ENCODE data around the gene TCFL5.
A peak's percentile ranks its signal among the peaks of the same experiment; 100 is the strongest.

TCFL5 gene

DNA sequence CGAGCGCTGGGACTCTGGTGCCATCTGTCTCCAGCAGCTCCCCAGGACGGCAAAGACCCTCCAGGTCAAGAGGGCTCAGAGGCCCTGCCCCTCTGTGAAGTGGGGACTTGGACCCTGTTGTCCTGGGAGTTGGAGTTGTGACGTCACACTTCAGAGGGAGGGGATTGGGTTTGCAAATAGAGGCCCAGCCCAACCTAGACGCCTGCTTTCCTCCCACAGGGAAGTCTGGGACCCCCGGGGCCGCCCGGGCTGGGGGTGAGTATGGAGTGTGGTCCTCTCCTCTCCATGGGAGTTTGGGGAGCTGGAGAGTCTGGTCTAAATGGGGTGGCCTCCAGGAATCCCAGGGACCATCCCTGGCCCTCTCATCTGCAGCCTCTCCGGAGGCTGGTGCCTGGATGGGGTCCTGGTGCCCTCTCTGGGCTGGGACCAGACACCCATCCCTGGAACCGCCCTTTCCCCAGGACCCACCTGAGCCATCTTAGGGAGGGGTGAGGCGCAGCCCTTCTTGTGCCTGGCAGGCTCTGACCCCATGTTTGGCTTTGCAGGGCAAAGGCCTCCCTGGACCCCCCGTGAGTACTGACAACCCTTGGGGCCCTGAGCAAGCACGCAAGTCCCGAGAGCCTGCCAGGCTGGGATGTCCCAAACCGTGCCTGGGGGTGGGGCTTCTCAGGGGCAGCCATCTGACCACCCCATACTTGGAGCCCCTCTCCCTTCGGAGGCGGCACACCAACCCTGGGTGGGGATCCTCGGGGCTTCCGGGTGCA is 40.5 kb downstream of the TCFL5 start:
- no peak for DNase-seq

DNA sequence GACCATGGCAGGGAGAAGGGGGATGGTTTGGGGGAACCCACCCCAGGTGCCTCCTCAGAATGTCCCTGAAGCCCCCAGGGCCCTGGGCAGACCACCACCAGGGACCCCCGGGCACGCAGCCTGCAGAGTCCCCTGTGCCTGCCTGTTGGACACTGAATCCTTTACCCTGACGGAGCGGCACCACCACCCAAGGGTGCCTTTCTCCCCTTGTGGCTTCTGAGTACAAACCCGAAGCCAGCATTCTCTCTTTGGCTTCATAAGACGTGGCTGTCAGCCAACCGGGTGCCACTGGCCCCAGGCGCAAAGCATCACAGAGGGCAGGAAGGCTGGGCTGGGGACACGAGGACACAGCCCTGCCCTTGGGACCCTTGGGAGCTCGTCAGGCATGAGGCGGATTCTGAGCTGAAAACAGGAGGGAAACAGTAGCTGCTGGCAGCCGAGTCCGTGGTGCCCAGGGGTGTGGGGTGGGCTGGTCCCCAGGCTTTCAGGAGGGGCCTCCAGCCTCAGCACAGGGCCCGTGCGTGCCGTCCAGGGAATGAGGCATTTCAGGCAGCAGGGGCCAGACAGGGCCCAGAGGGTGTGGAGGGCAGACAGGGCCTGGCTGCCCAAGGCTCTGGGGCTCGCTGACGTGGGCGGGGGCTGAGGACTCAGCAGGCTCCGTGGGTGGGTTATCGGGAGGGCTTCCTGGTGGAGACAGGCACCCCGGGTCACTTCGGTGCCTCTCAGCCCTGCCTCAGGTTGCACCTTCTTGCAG is 41.2 kb downstream of the TCFL5 start:
- peak; percentile 11 for DNase-seq

DNA sequence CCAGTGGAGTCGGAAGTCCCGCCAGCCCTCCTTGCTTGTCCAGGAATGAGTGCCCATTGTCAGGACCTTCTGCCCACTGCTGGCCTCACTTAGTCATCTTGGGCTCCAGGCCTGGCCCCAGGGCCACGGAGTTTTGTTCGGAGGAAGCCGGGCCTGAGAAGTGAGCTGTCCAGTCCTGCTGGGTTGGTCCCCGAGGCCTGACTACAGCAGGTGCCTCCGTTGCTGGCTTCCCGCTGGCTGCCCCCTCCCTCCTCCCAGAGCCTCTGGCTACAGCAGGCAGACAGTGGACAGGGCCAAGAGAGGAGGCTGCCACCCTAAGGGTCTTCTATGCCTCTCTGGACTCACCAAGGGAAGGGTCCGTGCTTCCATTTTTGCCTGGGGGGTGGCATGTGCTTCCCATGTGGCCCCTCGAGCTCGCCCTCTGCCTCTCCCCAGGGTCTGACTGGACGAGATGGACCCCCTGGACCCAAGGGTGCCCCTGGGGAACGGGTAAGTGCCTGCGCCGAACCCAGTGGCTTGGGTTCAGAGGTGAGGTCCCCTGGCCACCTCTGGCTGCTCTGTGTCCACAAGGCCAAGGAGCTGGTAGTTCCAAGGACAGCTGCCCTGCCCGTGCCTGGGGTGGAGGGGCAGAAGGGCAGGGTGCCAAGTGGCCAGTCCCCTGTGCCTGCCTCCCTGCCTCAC is 42.0 kb downstream of the TCFL5 start:
- DNase-seq: no peak

DNA sequence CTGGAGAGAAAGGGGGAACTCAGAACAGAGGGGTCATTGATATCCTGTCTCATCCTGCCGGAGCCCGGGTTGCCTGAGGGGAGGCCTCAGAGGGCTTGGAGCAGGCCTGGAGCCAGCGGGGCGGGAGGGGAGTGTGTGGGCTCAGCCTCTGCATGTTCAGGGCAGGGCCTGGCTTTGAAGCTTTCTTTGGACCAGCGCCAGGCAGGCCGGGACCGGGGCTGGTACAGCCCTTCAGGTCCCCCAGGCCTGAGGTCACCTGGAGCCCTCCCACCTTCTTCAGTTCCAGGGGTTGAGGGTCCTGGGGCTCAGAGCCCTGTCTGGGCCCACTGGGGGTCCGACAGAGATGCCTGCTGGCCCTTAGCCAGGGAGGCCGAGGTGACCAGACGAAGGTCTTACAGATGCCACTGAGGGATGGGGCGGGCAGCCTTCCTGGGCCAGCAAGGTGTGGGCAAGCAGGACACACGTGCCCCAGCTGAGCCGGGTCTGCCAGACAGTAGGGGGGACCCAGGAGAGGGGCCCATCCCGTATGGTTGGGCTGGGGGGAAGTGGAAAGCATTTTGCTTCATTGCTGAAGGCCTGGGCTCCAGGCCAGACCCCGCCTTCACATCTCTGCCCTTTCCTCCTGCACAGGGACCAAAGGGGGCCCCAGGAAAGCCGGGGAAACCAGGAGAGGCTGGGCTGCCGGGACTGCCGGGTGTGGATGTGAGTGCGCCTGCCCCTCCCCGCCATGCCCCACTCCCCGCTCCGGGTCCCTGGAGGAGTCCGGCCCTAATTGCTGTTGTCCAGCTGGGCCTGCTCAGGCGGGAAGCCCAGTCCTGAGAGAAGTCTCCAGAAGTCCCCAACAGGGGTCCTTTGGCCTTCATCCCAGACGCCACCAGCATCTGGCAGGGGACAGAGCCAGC is 42.8 kb downstream of the TCFL5 start:
- DNase-seq: peak; percentile 55

DNA sequence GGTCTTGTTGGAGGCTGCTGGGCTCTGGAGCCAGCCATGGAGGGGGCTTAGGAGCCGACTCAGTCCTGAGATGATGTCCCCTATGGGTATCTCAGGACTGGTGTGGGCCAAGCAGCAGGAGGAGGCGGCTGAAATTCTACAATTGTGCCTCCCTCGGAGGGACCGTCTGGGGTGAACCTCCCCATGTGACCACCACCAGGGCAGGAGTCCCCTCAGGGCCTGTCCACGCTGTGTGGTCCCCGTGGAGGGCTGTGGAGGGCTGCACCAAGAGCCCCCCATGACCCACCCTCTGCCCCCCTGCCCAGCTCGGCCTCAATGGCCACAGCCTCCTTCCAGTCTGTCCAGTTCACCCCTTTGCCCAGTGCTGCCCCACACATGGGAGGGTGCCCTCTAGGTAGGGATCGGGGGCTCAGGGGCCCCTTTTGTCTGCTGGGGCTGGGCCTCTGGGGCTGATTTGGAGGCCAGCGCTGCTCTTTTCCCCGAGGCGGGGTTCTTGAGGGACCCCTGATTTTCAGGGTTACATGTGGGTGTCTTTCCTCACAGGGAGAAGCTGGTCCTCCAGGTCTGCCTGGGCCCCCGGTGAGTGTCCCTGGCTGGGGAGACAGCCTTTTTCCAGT is 43.5 kb downstream of the TCFL5 start:
- no peak for DNase-seq

DNA sequence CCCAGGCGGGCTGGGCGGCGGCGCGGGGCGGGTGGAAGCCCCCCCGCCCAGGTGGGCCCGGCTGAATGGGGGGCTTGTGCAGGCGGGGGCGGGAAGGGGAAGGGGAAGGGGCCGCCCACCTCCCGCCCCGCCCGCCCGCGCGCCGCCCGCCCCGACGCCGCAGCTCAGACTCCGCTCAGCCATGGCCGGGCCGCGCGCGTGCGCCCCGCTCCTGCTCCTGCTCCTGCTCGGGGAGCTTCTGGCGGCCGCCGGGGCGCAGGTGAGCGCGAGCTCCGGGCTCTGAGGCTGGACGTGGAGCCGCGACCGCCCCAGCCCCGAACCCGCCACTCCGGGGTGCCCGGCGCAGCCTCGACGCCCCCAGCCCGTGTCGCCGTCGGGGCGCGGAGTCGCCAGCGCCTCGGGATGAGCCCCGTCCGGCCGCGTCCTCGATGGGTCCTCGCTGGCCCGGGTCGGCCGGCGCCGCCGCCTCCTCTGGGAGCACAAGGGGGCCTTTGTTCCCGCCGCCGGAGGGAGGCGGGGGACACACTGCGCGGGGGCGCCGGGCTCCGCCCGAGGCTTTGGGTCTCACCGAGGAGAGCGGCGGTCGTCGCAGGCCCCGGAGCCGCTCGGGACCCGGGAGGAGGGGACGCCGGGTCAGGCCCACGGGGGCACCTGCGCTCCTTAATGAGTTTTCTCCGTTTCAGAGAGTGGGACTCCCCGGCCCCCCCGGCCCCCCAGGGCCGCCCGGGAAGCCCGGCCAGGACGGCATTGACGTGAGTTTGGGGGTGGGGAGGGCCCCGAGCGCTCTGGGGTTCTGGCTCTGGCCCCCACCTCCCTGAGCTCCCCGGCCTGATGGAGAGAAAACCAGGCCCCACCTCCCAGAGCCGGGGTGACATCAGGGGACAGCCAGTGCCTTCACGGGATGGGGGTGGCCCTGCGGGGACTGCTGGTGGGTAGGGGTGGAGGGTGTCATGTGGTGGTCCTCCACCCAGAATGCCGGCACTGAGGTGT is 44.4 kb downstream of the TCFL5 start, which contains the start of gene COL9A3:
Gene COL9A3, plus strand, starts transcription at position 167 of the 990 bp plus-strand sequence. Its CDS starts 15 bp downstream, at position 182.
- peak; percentile 62 for DNase-seq

DNA sequence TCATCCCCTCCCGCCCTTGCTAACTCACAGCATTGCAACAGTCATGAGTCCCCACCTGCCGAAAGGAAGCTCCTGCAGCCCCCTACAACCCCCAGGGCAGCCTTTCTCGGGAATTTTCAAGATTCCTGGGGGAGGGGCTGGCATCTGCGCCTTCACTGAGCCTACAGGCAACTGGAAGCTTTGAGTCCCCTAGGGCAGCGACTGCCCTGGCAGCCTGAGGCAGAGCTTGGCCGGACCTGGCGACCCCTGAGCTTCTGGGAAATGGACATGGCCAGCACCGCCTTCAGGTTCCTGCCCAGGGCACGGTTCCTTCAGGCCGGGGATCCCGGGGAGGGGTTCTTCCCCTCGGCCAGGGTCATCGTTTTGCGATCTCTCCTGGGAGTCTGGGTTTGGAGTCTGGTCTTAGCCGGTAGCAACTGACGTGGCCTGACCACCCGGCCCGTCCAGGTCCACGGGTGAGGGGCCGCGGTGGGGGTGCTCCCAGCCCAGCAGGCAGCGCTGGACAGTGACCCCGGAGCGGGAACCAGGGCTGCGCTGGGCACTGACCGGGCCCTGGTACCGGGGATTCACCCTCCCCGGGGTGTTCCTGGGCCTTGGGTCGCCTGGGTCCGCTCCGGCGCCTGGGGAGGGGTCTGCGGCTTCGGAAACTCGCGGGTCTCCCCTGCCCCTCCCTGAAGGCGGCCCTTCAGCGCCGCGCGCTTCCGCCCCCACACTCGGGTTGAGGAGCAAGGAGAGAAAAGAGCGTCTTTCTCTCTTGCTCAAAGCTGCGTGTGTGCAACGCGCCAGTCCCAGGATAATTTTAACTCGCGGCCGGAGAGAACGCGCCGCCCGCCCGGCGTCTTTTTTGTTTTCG is 45.4 kb downstream of the TCFL5 start:
- DNase-seq: no peak

DNA sequence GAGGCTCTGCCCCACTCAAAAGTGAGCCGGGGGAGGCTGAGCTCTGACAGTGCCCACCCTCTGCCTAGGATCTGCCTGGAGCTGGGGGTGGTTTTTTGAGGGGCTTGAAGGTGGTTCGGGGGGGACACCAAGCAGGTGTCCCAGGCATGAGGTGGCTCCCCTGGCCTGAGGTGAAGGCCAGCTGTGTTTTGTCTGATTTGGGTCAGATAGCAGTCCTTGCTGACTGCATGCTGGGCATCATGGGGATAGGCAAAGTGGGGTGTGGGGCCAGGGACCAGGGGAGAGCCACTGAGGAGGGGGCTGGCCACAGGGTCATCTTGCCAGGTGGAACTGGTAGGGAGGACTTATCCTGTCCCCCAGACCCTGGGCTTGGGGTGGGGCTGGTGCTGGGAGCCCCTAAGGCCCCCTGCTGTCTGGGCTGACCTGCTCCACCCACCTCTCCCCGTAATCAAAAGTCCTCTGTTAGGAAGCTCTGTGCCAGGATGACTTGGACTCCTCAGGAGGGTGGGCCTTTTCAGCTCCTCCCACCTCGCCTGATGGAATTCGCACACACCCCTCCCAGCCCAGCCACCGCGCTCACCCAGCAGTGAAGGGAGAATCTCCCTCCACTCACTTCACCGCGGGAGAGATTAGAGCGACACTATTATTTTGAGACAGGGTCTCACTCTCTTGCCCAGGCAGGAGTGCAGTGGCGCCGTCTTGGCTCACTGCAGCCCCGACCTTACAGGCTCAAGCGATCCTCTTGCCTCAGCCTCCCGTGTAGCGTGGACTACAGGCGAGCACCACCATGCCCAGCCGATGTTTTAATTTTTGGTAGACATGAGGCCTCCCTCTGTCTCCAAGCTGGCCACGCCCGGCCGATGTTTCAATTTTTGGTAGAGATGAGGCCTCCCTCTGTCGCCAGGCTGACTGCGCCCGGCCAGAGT is 46.3 kb downstream of the TCFL5 start:
- DNase-seq: no peak

DNA sequence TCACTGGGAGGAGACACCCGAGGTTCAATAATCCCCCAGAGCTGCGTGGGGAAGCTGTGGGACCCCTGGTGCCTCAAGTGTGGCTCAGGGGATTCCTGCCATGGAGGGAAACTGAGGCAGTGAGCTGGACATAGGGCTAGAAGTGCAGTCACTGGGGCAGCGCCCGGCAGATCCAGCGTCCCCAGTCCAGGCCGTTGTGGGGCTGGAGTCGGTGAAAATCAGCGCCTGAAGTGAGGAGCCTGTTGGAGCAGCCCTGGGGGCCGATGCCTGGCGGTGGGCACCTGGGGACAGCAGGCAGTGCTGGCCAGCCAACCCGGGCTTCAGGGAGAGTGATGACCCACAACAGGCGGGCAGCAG is 46.9 kb downstream of the TCFL5 start:
- no peak for DNase-seq

DNA sequence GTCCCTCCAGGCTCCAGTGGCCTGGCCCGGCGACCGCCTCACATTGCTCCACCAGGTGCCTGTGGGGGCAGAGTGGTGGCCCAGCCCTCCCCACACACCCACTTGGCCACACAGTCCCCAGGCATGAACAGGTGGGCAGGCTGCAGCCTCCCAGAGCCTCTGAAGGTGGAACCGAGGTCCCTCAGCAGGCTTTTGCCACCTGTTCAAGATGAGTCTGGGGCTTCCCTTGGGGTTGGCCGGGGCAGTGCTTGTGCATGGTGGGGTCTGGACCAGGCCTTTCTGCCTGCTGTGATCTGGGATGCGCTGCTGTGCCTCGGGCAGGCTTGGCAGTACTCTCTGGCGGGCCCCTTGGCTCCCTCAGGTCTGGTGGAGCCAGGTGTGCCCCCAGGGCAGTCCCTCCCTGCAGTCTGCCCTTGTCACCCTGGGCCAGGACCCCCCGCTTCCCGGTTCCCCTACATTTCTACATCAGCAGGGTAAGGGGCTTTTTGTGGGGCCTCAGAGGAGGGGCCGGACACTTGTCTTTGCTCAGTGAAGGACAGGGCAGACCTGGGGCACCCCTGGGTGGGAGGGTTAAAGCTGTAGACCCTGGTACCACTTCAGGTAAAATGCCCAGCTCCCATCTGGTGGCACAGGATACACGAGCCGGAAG is 47.4 kb downstream of the TCFL5 start:
- DNase-seq: no peak

DNA sequence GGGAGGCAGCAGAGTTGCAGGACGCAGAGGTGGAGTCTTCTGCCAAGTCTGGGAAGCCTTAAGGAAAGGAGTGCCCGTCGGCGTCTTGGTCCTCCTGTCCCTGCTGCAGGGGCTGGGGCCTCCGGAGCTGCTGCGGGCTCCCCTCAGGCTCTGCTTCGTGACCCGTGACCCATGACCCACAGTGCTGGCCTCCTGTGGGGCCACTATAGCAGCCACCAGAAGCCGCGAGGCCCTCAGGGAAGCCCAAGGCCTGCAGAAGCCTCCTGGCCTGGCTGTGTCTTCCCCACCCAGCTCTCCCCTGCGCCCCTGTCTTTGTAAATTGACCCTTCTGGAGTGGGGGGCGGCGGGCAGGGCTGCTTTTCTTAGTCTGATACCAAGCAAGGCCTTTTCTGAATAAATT is 48.0 kb downstream of the TCFL5 start:
- no peak for DNase-seq

DNA sequence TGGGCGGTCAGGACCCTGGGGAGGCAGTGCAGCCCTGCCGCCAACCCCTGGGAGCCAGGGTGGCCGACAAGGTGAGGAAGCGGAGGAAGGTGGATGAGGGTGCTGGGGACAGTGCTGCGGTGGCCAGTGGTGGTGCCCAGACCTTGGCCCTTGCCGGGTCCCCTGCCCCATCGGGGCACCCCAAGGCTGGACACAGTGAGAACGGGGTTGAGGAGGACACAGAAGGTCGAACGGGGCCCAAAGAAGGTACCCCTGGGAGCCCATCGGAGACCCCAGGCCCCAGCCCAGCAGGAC is 48.8 kb downstream of the TCFL5 start:
- no peak for DNase-seq

DNA sequence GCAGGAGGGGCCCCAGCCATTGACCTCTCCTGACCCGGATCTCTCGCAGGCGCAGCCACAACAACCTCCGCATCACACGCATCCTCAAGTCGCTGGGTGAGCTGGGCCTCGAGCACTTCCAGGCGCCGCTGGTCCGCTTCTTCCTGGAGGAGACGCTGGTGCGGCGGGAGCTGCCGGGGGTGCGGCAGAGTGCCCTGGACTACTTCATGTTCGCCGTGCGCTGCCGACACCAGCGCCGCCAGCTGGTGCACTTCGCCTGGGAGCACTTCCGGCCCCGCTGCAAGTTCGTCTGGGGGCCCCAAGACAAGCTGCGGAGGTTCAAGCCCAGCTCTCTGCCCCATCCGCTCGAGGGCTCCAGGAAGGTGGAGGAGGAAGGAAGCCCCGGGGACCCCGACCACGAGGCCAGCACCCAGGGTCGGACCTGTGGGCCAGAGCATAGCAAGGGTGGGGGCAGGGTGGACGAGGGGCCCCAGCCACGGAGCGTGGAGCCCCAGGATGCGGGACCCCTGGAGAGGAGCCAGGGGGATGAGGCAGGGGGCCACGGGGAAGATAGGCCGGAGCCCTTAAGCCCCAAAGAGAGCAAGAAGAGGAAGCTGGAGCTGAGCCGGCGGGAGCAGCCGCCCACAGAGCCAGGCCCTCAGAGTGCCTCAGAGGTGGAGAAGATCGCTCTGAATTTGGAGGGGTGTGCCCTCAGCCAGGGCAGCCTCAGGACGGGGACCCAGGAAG is 49.3 kb downstream of the TCFL5 start:
- no peak for DNase-seq

DNA sequence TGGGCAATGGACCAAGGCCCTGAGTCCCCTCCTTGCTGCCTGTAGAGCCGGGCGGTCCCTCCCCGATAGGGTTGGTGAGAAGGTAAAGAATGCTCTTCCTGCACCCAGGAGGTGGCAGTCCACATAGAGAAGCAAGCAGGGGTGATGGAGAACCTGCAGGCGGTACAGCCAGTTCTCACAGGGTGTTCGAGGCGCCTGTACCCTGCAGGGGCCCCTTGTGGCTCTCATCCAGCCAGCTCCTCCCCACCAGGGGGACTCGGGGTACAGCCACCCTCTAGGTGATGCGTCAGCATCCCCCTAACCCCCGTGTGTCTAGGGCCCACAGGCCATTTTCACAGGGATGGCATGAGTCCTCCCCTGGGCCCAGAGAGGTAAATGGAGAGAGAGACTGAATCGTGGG is 49.9 kb downstream of the TCFL5 start:
- DNase-seq: no peak

DNA sequence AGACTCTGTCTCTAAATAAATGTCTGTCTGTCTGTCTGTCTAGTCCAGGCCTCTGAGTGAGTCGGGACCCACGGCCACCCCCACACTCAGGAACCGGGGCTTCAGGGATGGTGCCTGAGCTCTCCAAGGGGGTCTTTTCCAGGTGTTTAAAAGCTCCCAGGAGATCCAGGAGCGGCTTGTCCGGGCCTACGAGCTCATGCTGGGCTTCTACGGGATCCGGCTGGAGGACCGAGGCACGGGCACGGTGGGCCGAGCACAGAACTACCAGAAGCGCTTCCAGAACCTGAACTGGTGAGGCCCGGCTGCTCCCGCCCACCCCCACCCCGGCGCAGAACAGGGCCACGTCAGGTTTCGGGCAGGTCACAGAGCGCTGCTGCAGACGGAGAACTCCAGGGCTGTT is 50.3 kb downstream of the TCFL5 start:
- DNase-seq: no peak

DNA sequence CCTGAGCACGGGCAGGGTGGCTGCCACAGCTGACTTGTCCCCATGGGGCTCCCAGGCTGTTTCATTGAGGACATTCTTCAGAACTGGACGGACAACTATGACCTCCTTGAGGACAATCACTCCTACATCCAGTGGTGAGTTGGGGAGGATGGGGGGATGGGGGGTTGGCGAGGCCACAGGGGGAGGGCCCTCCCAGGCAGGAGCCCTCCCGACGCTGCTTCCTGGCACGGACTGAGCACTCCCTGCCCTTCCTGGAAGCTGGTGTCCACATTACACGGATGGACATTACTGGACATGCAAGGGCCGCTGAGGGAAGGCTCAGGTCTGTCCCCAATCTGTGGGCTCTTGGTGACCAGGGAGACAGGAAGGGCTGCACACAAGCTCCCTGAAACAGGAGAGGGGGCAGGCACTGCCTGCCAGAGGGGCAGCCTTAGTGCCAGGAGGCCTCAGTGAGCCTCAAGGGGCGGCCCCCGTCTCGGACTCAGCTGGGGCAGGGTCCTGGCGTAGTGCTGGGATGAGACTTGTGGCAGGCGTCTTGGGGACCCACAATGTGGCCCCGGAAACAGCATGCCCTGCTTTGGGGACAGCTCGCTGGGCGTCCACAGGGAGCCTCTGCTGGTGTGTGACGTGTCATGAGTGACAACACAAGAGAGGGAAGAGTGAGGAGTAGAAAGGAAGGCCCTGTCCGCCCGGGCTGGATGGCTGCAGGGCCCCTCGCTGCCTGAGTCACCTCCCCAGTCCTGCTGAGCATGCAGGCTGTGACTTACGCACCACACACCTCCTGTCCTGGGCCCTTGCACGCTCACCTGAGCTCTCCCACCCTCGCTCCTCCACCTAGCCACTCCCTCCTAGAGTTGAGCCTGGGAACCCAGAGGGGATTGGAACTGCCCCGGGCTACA is 51.8 kb downstream of the TCFL5 start:
- DNase-seq: no peak
